Activated T-cell treated with anti-CD3 and anti-CD28 coated beads, Interleukin-2, amount 50 U/mL, for 72 hours (primary cell): ENCODE data around the gene ASIC4. TPM values are rescaled to one million over a fixed set of nuclear protein-coding genes. Genes with fewer than 3 reads are reported as not detected.

Source experiments
- ATAC-seq, 2 donors: fragments of 150-1000 bp; cut with Tn5 transposase; replicated peaks in 1 of 2; 2 replicates each; pipeline ENCODE4 v1.10.0; 2021; ENCODE audit warnings: moderate library complexity in 2 of 2, mild to moderate bottlenecking in 1 of 2
- DNase-seq, 2 donors: peaks; one replicate each; pipeline ENCODE4 v3.0.0; 2021 to 2022; ENCODE audit warnings: mixed read lengths in 1 of 2
- H3K27ac Mint-ChIP-seq: one replicate; pipeline ENCODE4 v1.8.0; 2022; ENCODE audit warnings: mild to moderate bottlenecking, moderate library complexity, mixed read lengths
- H3K27me3 Mint-ChIP-seq: one replicate; pipeline ENCODE4 v1.8.0; 2022; ENCODE audit warnings: low read depth, mixed read lengths
- H3K36me3 Mint-ChIP-seq, 2 donors: one replicate each; pipeline ENCODE4 v1.8.0; 2022; ENCODE audit warnings: mixed read lengths in 2 of 2, mild to moderate bottlenecking in 1 of 2; ENCODE audit not compliant: insufficient read depth in 2 of 2
- H3K4me1 Mint-ChIP-seq: one replicate; pipeline ENCODE4 v1.8.0; 2022; ENCODE audit warnings: low read depth, mixed read lengths
- H3K4me3 Mint-ChIP-seq, 2 donors: one replicate each; pipeline ENCODE4 v1.8.0; 2022; ENCODE audit warnings: mild to moderate bottlenecking in 2 of 2, mixed read lengths in 2 of 2, moderate library complexity in 2 of 2
- H3K9me3 Mint-ChIP-seq, 2 donors: one replicate each; pipeline ENCODE4 v1.8.0; 2022; ENCODE audit warnings: mixed read lengths in 2 of 2
- total RNA-seq, 2 donors: library from RNA; stranded (reverse); gene quantifications; one replicate each; pipeline ENCODE4 v1.2.3, GENCODE V29; 2022

The ASIC4 gene
- total RNA-seq, 2 donors from 2014 or later = 0.19 to 0.30 TPM

GRCh38 chr2:219474285-219475060, 39.8 kb upstream of the ASIC4 start:
- no peak overlapping the region for H3K27ac Mint-ChIP-seq
- H3K27me3 Mint-ChIP-seq = no peaks in the 10 kb centered on the region
- no peaks in the 10 kb centered on the region for H3K9me3 Mint-ChIP-seq
- H3K4me3 Mint-ChIP-seq = no peak overlapping the region
- H3K36me3 Mint-ChIP-seq = no peaks in the 10 kb centered on the region
- DNase-seq (no peak), ATAC-seq (no peak)
- peaks cover 6% of the 10 kb centered on the region for H3K4me1 Mint-ChIP-seq

- Mint-ChIP-seq H3K36me3 (no peaks in the 10 kb centered on the region), H3K27me3 (no peaks in the 10 kb centered on the region), H3K27ac (no peak overlapping the region), H3K4me1 (peaks cover 6% of the 10 kb centered on the region), H3K4me3 (no peak overlapping the region), H3K9me3 (no peaks in the 10 kb centered on the region)
- no peak for DNase-seq
- no peak for ATAC-seq
Measured at GRCh38 chr2:219475278-219475677, 39.0 kb upstream of the ASIC4 start.

- Mint-ChIP-seq H3K27me3 (no peaks in the 10 kb centered on the region), H3K36me3 (no peaks in the 10 kb centered on the region), H3K4me1 (peaks cover 6% of the 10 kb centered on the region), H3K4me3 (peak overlapping the region; percentile 44), H3K27ac (peak overlapping the region; percentile 7), H3K9me3 (no peaks in the 10 kb centered on the region)
- peak; percentile 73 to 77 for DNase-seq
- peak; percentile 77 to 81 for ATAC-seq
Measured at GRCh38 chr2:219475697-219476651, 38.3 kb upstream of the ASIC4 start.

GRCh38 chr2:219476652-219477151, 37.6 kb upstream of the ASIC4 start:
- DNase-seq (no peak), ATAC-seq (no peak)
- peaks cover 6% of the 10 kb centered on the region for H3K4me1 Mint-ChIP-seq
- H3K27ac Mint-ChIP-seq = no peak overlapping the region
- H3K4me3 Mint-ChIP-seq = peak overlapping the region in 1 of 2 donors; percentile 44
- H3K9me3 Mint-ChIP-seq = no peaks in the 10 kb centered on the region
- H3K36me3 Mint-ChIP-seq = no peaks in the 10 kb centered on the region
- H3K27me3 Mint-ChIP-seq = no peaks in the 10 kb centered on the region

GRCh38 chr2:219477179-219477578, 37.1 kb upstream of the ASIC4 start:
- Mint-ChIP-seq H3K4me3 (no peak overlapping the region), H3K4me1 (peaks cover 6% of the 10 kb centered on the region), H3K9me3 (no peaks in the 10 kb centered on the region), H3K36me3 (no peaks in the 10 kb centered on the region), H3K27me3 (no peaks in the 10 kb centered on the region), H3K27ac (no peak overlapping the region)
- ATAC-seq (no peak), DNase-seq (no peak)

- no peak overlapping the region for H3K4me3 Mint-ChIP-seq
- no peaks in the 10 kb centered on the region for H3K36me3 Mint-ChIP-seq
- H3K27ac Mint-ChIP-seq = no peak overlapping the region
- DNase-seq (no peak), ATAC-seq (no peak)
- H3K4me1 Mint-ChIP-seq = peaks cover 6% of the 10 kb centered on the region
- H3K9me3 Mint-ChIP-seq = no peaks in the 10 kb centered on the region
- no peaks in the 10 kb centered on the region for H3K27me3 Mint-ChIP-seq
Measured at GRCh38 chr2:219477815-219478214, 36.5 kb upstream of the ASIC4 start.

- H3K36me3 Mint-ChIP-seq = no peaks in the 10 kb centered on the region
- H3K4me1 Mint-ChIP-seq = peaks cover 6% of the 10 kb centered on the region
- H3K9me3 Mint-ChIP-seq = no peaks in the 10 kb centered on the region
- H3K27ac Mint-ChIP-seq = no peak overlapping the region
- peaks cover under 1% of the 10 kb centered on the region for H3K27me3 Mint-ChIP-seq
- no peak overlapping the region for H3K4me3 Mint-ChIP-seq
- ATAC-seq (no peak), DNase-seq (no peak)
Measured at GRCh38 chr2:219478916-219479315, 35.4 kb upstream of the ASIC4 start.

- H3K27ac Mint-ChIP-seq = no peak overlapping the region
- H3K4me3 Mint-ChIP-seq = no peak overlapping the region
- no peaks in the 10 kb centered on the region for H3K36me3 Mint-ChIP-seq
- DNase-seq (no peak), ATAC-seq (no peak)
- no peaks in the 10 kb centered on the region for H3K9me3 Mint-ChIP-seq
- peaks cover 5% of the 10 kb centered on the region for H3K27me3 Mint-ChIP-seq
- peaks cover 6% of the 10 kb centered on the region for H3K4me1 Mint-ChIP-seq
Measured at GRCh38 chr2:219480004-219480403, 34.3 kb upstream of the ASIC4 start.

- Mint-ChIP-seq H3K4me1 (no peaks in the 10 kb centered on the region), H3K4me3 (no peak overlapping the region), H3K9me3 (no peaks in the 10 kb centered on the region), H3K27me3 (peaks cover 30% of the 10 kb centered on the region), H3K36me3 (no peaks in the 10 kb centered on the region), H3K27ac (no peak overlapping the region)
- DNase-seq (no peak), ATAC-seq (no peak)
Measured at GRCh38 chr2:219482674-219483405, 31.4 kb upstream of the ASIC4 start.

- no peak for DNase-seq
- peak; percentile 33 to 60 for ATAC-seq
- Mint-ChIP-seq H3K27me3 (peaks cover 31% of the 10 kb centered on the region), H3K9me3 (no peaks in the 10 kb centered on the region), H3K4me3 (peak overlapping the region; percentile 72 to 76), H3K36me3 (no peaks in the 10 kb centered on the region), H3K4me1 (no peaks in the 10 kb centered on the region), H3K27ac (no peak overlapping the region)
Measured at GRCh38 chr2:219483451-219484342, 30.6 kb upstream of the ASIC4 start.

- no peaks in the 10 kb centered on the region for H3K36me3 Mint-ChIP-seq
- H3K9me3 Mint-ChIP-seq = no peaks in the 10 kb centered on the region
- ATAC-seq = peak; percentile 48 to 54
- peak overlapping the region; percentile 72 to 76 for H3K4me3 Mint-ChIP-seq
- H3K4me1 Mint-ChIP-seq = no peaks in the 10 kb centered on the region
- no peak overlapping the region for H3K27ac Mint-ChIP-seq
- peaks cover 31% of the 10 kb centered on the region for H3K27me3 Mint-ChIP-seq
- no peak for DNase-seq
Measured at GRCh38 chr2:219484343-219485200, 29.7 kb upstream of the ASIC4 start.
